Measurements from ENCODE around the gene PIAS4.

Gene PIAS4

DNA sequence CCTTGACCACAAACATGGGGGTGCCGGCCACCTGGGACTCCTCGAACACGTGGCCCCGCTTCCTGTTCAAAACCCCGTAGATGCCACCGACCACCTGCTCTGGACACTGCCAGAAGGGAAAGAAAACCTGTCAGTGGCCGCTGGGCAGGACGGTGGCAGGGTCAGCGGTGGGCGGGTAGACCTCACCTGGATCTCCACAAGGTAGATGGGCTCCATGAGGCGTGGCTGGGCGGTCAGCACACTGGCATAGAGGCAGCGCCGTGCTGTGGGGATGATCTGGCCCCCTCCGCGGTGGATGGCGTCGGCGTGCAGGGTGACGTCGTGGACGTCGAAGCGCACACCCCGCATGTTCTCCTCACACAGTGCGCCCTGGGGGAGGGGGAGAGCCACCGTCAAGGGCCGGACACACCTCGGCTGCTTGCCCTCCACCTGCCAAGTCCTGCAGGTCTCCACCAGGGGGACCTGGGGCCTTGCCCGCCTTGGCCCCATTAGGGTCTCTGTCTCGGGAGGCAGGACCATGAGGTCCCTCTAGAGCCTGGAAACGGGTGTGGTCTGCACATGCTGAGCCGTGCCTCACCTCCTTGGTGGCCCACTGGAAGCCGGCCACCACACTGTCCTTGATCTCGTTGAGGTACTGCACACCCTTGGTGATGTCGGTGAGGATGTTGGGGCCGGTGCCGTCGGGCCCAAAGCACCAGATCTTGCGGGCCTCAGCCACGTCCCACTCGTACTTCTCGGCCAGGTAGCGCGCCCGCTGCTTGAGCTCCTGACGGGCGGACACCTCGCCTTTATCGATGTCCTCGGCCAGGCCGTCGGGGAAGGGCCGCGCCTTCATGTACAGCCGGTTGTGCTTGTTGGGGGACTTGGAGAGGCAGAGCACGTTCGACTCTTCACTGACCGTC is 30.0 kb upstream of the PIAS4 start:
- DNase-seq = no peak

DNA sequence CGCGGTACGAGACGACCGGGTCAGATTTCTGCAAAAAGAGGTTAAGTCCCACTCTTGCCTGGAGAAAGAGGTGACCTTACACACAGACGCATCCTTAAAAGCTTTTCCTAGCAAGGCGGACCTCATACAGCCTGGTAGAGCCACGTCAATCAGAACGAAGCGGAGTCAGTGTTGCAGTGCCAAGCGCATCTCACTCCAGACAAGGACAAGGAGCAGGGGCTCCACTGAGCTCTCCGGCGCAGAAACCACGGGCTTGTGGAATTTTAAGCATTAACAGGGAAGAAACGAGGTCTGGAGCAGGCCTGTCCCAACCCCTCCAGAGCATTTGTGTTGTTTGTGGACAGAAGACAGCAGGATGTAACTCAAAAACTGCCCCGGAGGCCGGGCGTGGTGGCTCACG is 29.4 kb upstream of the PIAS4 start:
- no peak for DNase-seq

DNA sequence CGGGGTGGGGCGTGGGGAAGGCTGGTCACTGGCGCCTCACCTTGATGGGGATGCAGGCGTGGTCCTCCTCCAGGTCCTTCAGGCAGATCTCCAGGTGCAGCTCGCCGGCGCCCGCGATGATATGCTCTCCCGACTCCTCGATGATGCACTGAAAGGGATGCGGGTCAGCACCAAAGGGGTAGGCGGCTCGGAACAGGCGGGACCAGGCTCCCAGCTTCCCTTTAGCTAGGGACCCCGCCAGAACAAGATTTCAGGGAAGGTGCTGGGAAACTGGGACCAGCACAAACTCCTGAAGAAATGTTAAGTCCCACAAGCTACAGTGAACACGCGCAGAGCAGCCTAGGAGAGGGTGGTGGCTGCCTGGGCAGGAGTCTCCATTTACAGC is 28.3 kb upstream of the PIAS4 start:
- DNase-seq = no peak

DNA sequence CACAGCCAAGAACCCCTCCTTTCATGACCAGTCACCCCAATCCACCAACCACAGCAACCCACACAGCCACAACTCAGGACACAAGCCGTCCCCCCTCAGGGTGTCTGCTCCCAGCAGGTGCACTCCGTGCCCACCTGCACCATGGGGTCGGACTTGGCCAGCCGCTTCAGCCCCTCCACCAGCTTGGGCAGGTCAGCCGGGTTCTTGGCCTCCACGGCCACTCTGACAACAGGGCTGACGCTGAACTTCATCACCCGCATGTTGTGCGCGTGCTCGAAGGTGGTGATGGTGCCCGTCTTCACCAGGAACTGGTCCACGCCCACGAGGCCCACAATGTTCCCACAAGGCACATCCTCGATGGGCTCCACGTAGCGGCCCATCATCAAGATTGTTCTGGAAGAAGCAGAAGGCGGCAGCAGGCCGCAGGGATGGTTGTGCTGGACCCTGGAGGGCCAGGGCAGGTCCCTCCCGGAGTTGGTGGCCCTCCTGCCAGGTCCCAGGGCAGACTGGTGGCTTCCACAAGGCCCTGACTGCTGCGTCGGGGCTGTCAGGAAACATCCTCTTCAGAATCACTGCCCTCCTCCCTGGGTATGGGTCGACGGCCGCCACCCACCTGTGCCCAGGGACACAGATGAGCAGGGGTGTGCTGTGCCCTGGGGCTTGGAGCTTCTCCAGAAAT is 27.7 kb upstream of the PIAS4 start:
- DNase-seq = no peak

DNA sequence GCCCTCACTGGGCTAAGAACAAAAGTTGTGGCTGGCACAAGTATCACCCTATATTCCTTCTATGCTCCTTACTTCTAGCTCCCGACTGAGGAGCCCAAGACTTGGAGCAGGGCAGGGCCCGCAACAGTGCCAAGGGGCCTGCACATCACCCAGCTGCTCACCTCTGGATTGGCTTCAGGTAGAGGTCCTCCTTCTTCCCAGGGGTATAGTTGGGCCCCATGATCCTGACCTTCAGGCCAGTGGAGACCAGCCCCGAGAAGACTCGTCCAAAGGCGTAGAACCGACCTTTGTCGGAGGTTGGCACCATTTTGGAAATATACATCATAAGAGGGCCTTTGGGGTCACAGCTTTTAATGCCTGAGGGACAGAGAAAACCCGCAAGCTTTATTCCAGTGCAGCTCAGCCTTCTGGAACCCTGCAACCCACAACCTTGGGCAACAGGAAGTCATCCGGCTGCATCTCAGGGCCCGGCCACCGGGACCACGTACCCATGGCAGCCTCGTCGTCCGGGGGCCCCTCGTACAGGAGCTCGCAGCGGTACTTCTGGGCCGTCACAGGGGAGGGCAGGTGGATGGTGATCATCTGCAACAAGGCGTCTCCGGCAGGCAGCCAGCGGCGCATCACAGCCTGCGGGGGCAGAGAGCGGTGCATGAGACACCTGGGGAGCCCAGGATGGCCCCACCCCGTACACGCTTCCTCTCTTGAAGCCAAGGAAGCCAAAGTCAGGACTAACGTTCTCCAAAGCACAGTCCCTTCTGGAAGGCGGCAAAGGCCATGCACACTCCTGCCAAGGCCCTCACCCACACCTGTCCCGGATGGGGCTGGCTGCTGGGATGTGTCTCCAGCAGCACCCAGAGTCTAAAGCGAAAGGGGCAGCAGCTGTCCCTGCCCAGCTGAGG is 26.9 kb upstream of the PIAS4 start:
- DNase-seq = no peak

DNA sequence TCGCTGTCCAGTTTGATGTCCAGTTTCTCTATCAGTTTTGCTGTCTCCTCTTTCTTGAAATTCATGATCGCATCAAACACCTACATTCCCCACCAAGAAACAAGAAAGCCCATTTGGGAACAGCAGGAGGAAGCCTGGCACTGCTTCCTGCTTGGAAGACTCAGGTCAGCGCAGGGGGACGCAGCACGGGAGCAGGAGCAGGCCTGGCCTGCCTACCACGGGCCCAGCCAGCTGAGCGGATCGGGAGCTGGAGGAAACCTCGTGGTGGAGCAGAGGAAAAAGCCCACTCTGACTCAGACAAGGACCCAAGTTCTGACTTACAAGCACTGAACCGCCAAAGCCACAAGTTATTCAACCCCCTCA is 26.2 kb upstream of the PIAS4 start:
- no peak for DNase-seq

DNA sequence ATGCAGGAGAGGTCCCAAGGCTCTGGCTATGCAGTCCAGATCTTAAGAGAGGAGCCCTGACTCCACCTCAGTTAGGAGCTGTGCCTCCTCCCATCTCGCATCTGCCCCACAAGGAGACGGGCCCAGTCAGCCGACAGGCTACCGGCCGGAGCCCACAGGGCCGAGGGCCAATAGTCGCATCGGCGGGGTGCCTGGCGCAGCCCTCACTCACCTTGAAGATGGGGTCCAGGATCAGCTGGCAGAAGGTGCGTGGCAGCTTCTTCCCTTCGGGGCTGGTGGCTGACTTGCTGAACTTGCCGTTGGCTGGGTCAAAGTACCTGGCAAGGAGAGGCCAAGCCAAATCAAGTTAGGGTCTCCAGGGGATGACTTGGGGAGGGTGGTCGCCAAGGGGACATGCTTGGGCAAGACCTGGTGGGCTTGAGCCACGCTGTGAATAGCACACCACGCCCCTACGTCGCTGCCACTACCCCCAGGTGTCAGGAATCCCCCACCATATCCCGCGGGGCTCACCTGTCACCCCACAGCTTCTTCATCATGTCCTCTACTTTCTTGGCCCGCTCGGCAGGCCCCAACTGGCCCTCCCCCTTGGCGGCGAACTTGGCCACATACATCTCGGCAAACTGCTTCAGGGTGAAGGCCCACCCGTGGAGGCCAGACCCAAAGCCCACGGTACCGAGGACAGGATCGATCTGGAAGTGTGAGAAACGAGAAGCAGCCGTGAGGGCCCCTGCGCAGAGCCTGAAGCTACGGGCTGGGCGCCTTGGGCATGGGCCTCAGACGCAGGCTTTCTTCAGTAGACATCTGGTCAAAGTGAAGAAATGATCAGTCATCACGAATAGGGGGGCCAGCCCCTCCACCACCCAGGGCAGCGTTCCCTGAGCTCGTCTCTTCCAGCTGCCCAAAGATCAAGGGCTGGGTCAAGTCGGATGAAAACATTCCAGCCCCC is 25.5 kb upstream of the PIAS4 start:
- no peak for DNase-seq

DNA sequence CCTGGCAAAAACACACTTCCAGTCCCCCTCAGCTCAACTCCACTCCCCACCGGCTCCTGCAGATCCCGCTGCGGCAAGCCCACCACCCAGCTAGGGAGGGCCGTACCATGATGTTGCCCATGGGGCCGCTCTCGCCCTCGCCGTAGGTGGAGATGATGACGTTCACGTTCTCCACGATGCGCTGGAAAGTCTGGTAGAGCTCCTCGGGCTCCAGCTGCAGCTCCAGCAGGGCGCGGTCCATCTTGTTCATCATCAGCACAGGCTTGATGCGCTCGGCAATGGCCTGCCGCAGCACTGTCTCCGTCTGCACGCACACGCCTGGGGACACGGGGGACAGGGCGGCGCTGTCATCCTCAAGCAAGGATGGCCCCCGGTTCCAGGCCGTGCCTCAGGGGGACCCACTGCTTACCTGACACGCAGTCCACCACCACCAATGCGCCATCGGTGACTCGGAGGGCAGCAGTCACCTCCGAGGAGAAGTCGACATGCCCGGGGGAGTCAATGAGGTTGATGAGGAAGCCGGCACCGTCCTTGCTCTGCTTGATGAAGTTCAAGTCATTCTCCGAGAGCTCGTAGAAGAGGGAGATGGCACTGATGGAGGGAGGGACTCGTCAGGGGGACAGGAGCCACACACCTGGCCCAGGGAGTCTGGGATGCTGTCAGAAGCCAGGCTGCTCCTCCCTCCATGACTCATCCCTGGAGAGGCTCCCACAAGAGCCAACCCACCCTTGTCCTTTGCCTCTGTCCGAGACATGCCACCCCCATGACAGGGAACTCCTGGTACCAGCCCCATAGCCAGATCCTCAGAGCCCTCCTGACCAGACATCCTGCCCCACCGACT is 24.6 kb upstream of the PIAS4 start:
- DNase-seq = peak; percentile 46

DNA sequence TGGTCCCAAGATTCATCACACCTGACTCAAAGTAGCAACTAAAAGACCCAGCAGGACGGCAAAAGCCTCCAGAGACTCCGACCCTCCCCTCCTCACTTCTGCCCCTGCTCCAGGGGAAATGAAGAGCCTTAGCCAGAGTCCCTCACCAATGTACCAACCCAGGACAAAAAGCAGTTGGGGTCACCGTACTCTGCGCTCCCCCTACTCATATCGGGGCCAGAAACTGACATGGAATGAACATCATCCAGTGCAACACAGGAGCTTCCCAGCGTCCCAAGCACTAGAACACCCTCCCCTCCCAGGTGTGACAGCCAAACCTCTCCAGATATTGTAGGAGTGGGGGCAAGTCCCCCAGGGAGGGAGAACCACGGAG is 24.0 kb upstream of the PIAS4 start:
- DNase-seq = no peak

DNA sequence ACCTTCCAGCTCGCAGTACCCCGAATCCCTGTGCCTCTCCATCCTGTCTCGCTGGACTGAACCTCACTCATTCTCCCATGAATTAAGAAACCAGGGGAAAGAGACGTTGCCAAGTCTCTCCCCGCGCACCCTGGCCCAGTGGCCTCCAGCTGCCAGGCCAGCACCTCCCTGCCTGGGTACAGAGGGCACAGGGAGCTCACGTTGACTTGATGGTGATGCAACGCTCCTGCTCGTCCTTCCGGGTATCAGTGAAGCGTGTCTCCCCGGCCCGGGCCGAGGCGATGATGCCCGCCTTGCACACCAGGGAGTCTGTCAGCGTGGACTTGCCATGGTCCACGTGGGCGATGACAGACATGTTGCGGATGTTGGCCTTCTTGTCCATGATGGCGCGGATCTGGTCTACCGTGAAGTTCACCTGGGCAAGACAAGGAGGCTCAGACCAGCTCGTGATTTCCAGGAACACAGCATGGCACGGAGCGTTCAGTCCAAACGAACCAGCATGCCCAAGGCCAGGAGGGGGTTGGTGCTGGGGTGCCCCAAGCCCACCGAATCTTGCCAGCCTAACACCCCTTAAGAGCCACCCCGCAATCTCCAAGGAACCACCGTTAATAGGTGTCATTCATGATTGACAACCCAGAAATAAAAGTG is 23.5 kb upstream of the PIAS4 start:
- DNase-seq = no peak

DNA sequence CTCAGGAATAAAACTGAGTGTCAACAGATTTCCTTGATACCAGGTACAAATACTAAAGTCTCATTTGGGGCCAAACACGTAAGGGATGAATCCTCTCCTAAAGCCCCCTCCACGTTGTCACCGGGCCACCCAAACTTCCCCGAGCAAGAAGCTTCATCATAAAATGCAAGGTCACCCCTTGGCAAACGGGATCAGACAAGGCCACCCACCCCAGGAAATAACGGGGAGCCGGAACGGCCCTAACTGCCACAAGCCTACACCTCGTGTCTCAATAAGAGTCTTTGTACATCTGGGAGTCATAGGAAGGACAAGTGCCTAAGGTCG is 23.0 kb upstream of the PIAS4 start:
- DNase-seq = no peak

DNA sequence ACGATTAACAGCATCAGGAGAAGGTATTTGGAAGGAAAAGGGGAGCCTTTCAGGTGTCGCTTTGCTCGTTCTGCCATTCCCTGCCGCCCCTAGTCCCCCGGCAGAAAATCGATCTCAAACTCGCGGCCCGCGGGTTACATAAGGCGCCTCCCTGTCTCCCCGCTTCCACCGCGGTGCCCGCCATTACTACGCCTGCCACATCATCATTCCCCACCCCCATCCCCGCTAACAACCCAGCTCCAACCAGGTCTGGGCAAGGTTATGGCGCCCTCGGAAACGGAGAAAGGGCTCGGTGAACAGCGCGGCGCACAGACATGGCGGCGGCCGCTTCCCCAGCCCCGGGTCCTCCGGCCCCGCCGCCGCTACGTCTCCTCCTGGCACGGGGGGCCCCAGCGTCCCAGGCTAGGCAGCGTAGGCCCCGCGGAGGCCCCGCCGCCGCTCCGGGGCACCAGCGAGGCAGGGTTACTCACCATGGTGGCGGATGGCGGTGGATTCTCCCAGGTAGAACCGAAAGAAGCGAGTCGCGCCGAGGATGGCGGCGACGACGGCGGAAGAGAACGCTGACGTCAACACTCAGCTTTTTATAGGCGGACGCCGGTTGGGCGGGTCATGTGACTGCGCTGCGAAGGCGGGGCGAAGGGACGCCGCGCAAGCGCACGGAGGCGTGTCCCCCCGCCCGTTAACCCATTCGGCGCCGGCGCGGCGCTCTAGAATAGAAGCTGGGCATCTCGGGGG is 22.5 kb upstream of the PIAS4 start, which contains the start of gene EEF2:
Gene EEF2, minus strand, starts transcription at position 556 of the 735 bp plus-strand sequence. Its CDS starts 83 bp downstream, at position 473.
- DNase-seq = peak; percentile 89

DNA sequence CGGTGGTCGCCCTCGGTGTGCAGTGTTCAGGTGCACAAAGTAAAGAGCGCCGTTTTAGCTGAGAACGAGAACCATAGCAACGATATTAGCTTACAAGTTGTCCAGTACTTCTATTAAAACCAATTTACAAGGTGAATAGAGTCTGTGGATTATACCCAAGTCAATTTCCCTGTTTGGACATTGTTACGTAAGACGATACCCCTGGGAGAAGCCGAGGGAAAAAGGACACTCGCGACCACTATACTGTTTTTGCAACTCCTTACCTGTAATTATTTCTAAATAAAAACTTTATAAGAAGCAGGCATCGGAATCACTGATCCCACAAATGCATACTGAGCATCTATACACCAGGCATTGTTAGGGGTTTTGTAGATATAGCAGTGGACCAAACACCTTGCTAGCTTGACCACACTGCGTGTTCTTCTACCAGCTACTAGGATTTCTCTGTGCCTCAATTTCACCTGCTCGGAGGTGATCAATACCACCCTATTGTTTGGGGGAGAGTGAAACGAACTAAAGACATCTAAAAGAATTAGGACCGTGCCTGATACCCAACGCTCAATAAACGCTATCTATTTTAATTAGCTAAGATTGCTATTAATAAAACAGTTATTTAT is 21.8 kb upstream of the PIAS4 start:
- DNase-seq = no peak

DNA sequence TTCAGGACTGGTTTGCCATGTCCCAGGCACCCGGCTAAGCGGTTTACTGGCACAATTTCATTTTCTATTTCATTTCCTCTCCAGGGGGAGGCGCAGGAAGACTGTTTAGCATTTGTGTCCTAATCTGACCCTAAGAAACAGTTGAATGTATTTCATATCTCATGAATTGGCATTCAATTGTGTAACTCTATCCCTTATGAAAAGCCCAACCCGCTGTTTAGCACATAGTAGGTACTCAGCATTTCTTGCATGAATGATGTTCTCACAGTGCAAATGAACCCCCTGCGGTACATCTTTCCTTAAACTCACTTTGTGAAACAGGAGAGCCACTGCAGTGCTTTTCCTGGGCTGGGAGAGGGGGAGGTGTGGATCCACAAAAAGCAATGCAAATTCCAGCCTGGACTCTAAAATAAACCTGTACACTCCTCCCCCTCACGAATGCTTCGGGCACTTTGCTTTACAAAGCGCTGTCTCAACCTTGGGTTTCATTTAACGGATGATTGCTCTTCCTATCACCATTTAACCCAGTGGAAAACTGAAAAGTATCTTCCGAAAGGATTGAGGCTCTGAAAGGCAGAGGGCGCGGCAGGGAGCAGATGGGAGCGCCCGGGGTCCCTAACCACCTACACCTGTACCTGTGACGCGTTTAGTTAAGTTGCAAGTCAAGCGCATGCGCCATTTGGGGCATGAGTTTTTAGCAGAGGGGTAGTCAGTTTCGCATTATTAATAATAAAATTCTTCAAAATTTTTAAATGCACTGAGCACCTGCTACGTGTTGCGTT is 21.1 kb upstream of the PIAS4 start:
- peak; percentile 74 for DNase-seq

DNA sequence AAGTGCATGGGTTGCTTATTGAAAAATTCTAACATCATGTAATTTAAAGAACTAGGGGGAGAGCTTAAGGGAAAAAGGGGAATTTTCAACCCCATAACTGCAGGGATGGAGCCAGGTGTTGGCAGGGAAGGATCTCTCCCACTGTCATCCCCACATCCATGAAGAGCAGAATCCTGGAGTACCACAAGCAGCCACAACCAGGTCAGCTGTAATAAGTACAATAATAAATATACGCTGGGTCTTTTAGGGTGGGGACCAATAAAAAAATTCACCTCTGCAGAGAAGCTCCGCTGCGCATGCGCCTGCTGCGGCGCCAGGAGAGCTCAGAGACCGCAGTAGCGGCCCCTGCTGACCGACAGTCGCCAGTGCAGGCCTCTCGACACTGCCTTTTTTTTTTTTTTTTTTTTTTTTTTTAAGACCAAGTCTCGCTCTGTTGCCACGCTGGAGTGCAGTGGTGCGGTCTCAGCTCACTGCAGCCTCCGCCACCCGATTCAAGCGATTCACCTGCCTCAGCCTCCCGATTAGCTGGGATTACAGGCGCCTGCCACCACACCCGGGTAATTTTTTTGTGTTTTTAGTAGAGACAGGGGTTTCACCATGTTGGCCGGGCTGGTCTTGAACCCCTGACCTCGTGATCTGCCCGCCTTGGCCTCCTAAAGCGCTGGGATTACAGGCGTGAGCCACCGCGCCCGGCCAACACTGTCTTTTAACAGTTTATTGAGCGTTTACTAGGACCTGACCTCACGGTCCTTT is 19.7 kb upstream of the PIAS4 start:
- DNase-seq = peak; percentile 79

DNA sequence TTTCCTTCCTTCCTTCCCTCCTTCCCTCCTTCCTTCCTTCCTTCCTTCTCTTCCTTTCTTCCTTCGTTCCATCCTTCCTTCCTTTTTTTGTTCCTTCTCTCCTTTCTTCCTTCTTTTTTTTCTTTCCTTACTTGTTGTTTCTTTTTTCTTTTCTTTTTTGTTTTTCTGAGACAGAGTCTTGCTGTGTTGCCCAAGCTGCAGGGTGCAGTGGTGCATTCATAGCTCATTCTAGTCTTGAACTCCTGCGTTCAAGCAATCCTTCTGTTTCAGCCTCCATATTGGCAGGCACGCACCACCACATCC is 16.8 kb upstream of the PIAS4 start:
- DNase-seq = no peak

DNA sequence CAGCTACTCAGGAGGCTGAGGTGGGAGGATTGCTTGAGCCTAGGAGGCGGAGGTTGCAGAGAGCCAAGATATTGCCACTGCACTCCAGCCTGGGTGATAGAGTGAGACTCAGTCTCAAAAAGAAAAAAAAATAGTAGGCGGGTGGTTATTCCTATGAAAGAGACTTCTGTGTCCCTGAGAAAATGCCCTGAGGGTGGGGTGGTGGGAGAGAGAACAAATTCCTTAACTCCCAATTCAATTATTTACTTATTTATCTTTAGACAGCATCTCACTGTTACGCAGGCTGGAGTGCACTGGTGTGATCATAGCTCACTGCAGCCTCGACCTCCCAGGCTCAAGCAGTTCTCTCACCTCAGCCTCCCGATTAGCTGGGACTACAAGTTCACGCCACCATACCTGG is 11.9 kb upstream of the PIAS4 start:
- no peak for DNase-seq

Measured in fibroblast of skin of right quadriceps (primary cell).